GM18520 (cell line): ENCODE data around the gene PNPLA8.

Experiments used
- ATAC-seq: cut with Tn5 transposase; IDR thresholded peaks from one replicate; pipeline ENCODE4 v1.9.1; 2021; ENCODE audit not compliant: unreplicated experiment

Gene PNPLA8

GRCh38 chr7:108449521-108449920 is 76.4 kb downstream of the PNPLA8 start:
- ATAC-seq, result no peak

GRCh38 chr7:108448584-108449505 is 77.1 kb downstream of the PNPLA8 start:
- ATAC-seq, result no peak

- ATAC-seq, result no peak
Measured at GRCh38 chr7:108442039-108442568, 83.8 kb downstream of the PNPLA8 start.

GRCh38 chr7:108441392-108441955 is 84.5 kb downstream of the PNPLA8 start:
- ATAC-seq, result no peak

- ATAC-seq, result no peak
Measured at GRCh38 chr7:108440613-108441012, 85.3 kb downstream of the PNPLA8 start.

GRCh38 chr7:108436906-108437305 is 89.0 kb downstream of the PNPLA8 start:
- no peak for ATAC-seq

GRCh38 chr7:108434010-108434409 is 91.9 kb downstream of the PNPLA8 start:
- no peak for ATAC-seq

GRCh38 chr7:108431099-108431498 is 94.8 kb downstream of the PNPLA8 start:
- no peak for ATAC-seq

- ATAC-seq, result no peak
Measured at GRCh38 chr7:108430664-108431063, 95.3 kb downstream of the PNPLA8 start.

GRCh38 chr7:108427766-108428165 is 98.2 kb downstream of the PNPLA8 start:
- ATAC-seq, result no peak

- ATAC-seq, result no peak
Measured at GRCh38 chr7:108425714-108426275, 100.1 kb downstream of the PNPLA8 start.

GRCh38 chr7:108424013-108424412 is 101.9 kb downstream of the PNPLA8 start:
- ATAC-seq, result no peak

GRCh38 chr7:108423089-108423989 is 102.6 kb downstream of the PNPLA8 start:
- ATAC-seq, result no peak

- ATAC-seq, result no peak
Measured at GRCh38 chr7:108421720-108422331, 104.1 kb downstream of the PNPLA8 start.
